GM10847 (cell line): ENCODE data around the gene PLCL1.

Source experiments
- POLR2A ChIP-seq: IDR thresholded peaks from 2 replicates; pipeline ENCODE4 v1.6.1; 2011; ENCODE audit not compliant: insufficient read length; ENCODE audit errors: extremely low read depth

Gene PLCL1

GRCh38 chr2:197839327-197839726 is 34.9 kb downstream of the PLCL1 start:
- TF ChIP-seq POLR2A, result no peak

GRCh38 chr2:197839856-197840255 is 35.5 kb downstream of the PLCL1 start:
- no peak for TF ChIP-seq POLR2A

DNA sequence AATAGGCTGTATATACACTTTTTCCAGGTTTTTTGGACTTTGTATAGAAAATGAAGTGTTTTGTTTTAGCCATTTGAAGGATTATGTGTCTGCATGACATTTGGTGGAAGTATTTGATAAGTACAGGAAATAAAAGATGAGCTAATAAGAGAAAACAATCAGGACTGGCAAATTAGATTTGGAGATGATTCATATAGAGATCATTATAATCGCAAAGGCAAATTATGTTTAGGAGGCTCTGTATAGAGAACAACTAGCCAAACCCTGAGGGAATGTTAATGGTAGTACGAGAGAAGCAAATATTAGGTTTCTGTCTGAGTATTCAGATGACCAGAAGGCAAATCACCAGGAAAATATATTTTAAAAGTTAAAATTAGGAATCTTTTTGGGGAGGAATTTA is 41.7 kb downstream of the PLCL1 start:
- TF ChIP-seq POLR2A, result no peak

- no peak for TF ChIP-seq POLR2A
Measured at GRCh38 chr2:197846777-197847176, 42.4 kb downstream of the PLCL1 start.

- TF ChIP-seq POLR2A, result no peak
Measured at GRCh38 chr2:197847651-197848401, 43.4 kb downstream of the PLCL1 start.

DNA sequence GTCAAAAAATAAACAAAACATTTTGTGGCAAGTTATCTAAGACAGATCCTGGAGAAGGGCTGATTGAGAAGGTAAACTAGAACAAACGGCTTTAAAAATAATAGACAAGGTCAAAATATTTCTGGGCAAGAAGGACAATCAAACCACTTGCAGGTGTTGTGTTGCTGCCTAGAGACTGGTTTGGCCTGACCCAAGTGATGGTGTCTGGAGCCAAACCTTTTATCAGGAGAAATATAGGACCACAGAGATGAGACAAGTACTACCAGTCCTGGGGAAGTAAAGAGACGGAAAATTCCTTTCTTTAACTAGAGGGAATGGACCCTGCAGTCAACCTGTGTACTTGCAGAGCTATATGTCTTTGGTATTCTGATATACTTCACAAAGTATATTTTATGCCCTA is 44.2 kb downstream of the PLCL1 start:
- TF ChIP-seq POLR2A, result no peak

DNA sequence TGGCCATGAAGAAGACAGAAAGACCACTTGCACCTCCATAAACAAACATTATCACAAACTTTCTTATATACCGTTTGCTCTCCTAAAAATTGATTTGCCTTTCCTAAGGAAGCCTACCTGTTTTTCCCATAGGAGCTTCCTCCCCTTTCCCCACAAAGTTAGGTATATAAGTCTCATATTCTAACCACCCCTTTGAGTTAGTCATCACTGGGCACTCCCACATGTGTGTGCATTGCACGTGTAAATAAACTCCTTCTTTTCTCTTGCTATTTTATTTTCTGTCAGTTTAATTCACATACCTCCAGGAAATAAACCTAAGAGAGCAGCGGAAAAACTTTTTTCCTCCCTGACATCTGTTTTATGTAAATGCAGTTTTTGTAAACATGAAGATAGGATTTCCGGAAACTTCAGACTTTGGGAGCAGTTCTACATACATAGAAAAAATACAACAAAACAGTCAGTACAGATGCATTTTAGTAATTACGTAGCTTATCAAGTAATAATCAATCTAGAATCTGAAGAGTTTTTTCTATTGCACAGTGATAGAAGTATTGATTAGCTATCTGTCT is 46.6 kb downstream of the PLCL1 start:
- TF ChIP-seq POLR2A, result no peak

DNA sequence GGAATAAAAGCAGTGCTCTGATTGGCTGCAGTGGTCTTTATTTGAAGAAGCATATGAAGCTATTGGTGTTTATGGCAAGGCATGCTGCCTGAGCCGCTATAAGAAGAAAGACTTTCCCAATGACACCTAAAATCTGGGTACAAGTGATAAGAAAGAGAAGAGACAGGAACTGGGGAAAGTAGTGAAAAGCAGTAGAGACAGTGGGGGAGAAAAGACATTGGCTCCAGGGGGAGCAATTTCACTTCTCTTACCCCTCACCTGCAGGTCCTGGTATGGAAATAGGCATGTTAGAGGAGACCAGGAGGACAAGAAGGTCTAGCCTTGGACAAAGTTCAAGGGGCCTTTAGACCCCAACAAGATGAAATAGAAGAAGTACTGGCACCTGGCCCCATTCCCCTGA is 47.1 kb downstream of the PLCL1 start:
- no peak for TF ChIP-seq POLR2A

DNA sequence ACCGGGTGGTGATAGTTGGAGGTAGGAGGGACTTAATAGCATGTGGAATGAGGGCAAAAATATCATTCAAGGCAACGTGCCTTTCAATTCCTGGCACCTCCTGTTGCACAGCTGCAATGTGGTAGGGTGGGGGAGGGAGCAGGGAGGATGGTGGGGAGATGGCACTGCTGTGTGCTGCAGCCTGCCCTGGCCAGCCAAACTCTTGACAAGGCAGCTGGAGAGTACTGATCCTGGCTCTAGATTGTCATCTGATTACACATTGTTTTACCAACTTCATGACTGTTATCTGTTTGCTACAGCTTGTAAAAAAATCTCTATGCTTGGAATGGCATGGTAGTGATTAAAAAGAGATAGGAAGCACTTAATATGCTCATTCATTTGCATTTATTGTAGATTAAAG is 47.7 kb downstream of the PLCL1 start:
- TF ChIP-seq POLR2A, result no peak

GRCh38 chr2:197853549-197853948 is 49.2 kb downstream of the PLCL1 start:
- no peak for TF ChIP-seq POLR2A

DNA sequence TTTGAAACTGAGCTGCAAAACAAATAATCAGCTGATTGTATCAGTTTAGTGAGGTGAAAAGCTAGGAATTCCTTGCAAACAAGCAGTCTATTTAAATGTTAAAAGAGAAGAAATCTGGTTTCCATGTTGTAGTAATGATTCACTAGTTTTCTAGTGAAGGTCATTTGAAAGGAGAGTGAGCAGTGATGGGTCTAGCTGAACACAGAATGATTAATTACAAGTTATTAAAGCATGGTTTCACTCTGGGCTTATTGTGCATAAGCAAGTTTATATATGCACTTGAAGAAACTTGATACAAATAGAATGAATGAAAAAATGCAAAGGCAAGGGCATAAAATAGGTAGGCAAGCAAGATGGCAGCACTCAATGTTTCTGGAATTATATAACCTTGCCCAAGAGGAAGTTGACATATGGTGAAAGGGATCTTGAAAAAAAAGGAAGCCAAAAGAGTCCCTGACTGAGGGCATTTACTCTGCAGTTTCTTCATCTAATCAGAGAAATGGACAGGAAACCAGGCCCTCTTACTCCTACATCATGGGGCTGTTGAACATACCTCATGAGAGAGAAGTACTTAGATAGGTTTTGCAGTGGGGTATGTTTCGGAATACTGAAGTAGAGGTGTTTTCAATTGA is 53.2 kb downstream of the PLCL1 start:
- no peak for TF ChIP-seq POLR2A

- no peak for TF ChIP-seq POLR2A
Measured at GRCh38 chr2:197858607-197859140, 54.3 kb downstream of the PLCL1 start.

DNA sequence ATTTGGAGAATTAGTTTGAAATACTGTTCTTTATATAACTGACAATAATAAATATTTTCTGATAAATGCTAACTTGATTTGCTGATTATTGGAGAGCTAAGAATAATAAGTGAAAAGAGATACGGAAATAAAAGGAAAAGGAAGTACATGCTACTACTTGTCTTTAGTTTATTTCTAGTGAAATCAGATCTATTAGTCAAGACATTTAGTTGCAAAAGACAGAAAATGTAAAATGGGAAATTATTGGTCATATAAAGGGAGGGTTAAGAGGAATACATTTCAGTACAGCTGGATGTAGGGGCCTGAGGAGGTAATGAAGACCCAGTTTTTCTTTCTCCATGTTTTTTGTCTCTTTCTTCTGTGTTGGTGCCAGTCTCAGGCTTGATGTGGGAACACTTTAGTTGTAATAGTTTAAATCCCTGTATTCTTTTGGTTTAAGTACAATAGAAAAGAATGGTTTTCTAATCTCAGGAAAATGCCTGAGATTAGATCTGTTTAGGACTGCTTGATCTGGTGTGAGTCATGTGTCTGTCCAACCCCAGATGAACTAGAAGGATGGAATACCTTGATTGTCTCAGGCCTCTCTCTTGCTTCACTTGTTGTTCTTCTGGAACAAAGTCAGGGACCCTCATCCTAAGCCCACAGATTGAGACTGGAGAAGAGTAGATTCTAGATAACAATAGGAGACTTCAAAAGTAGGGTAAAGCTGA is 58.0 kb downstream of the PLCL1 start:
- no peak for TF ChIP-seq POLR2A

- no peak for TF ChIP-seq POLR2A
Measured at GRCh38 chr2:197863744-197864143, 59.4 kb downstream of the PLCL1 start.

DNA sequence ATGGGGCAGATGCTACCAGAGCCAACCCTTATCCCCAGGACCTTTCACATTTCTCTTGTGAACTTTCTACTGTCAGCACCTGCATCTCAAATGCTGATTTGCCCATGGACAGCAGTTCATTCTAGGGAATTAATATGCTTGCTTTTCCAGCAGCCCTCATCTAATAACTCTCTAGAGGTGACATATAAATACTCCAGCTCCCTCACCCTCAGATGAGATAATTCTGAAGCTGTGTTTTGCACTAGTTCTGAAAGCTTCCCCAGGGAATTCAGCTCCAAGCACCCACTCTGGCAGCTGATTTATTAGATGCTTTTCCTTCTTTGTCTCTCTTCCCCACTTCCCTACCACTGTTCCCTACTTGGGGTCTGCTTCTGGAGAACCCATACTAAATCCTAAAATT is 62.1 kb downstream of the PLCL1 start:
- no peak for TF ChIP-seq POLR2A

- TF ChIP-seq POLR2A, result no peak
Measured at GRCh38 chr2:197867033-197867432, 62.6 kb downstream of the PLCL1 start.
